Mononuclear cell (primary cell): Measurements from ENCODE around the gene GHDC. TPM values are rescaled to one million over a fixed set of nuclear protein-coding genes. Genes with fewer than 3 reads are reported as not detected.
"Not testable (repeated sequence)": the region's sequence is repeated elsewhere in the genome, so short reads cannot be mapped to it uniquely, and the experiment has no call there.

Experiments used
- H3K27me3 ChIP-seq: 2 replicates; pipeline ENCODE4 v1.6.0; 2011; ENCODE audit warnings: low read length, control low read depth; ENCODE audit not compliant: insufficient read depth
- H3K4me1 ChIP-seq: 2 replicates; pipeline ENCODE4 v1.5.1; 2011; ENCODE audit warnings: mild to moderate bottlenecking, low read length, control low read depth; ENCODE audit not compliant: insufficient read depth
- H3K4me3 ChIP-seq: 2 replicates; pipeline ENCODE4 v1.5.1; 2011; ENCODE audit warnings: mild to moderate bottlenecking, low read length, moderate library complexity
- H3K9me3 ChIP-seq: 2 replicates; pipeline ENCODE4 v1.5.1; 2011; ENCODE audit warnings: low read depth, mild to moderate bottlenecking, control low read depth, low read length
- total RNA-seq: library from RNA; depleted of rRNA; stranded (reverse); fragments of >200 nt; gene quantifications from one replicate; pipeline ENCODE4 v1.2.3, GENCODE V29; 2012

GHDC gene, protein sequence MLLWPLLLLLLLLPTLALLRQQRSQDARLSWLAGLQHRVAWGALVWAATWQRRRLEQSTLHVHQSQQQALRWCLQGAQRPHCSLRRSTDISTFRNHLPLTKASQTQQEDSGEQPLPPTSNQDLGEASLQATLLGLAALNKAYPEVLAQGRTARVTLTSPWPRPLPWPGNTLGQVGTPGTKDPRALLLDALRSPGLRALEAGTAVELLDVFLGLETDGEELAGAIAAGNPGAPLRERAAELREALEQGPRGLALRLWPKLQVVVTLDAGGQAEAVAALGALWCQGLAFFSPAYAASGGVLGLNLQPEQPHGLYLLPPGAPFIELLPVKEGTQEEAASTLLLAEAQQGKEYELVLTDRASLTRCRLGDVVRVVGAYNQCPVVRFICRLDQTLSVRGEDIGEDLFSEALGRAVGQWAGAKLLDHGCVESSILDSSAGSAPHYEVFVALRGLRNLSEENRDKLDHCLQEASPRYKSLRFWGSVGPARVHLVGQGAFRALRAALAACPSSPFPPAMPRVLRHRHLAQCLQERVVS
- 9.9 TPM for total RNA-seq

DNA sequence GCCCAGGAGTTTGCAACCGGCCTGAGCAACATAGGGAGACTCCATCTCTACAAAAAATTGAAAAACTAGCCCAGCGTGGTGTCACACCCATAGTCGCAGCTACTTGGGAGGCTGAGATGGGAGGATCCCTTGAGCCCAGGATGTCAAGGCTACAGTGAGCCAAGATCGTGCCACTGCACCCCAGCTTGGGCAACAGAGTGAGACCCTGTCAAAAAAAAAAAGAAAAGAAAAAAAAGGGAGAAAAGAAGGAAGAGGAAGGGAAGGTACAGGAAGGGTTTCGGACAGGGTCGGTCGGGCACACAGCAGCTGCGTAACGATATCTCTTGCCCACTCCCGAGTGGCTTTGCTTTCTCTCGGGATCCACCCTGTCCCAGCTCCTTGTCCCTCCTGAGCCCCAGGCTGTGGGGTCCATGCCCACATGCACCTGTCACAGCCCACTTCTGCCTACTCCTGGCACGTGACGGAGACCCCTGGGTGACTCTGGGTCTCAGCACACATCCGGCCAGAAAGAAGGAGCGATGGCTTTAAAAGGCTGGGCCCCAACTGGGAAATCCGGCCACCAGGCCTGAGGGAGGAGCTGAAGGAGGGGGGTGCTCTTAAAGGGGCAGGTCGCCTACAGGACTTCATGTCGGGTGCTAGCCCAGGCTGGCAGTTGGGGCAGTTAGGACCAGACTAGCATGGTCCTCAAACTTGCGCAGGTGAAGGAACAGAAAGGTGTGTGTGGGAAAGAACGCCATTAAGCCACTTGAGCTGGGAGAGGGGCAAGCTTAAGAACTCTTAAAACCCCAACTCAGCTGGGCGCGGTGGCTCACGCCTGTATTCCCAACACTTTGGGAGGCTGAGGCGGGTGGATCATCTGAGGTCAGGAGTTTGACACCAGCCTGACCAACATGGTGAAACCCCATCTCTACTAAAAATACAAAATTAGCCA is at the start of gene GHDC:
GHDC (minus strand) TSS at position 526 of the 931 bp plus-strand sequence. CDS start 913 bp downstream, outside the sequence.
- peaks cover 37% of the 10 kb centered on the region for H3K4me1 ChIP-seq
- peak within 1 kb of the TSS; percentile 90 for H3K4me3 ChIP-seq
- no peaks in the 10 kb centered on the region for H3K27me3 ChIP-seq

DNA sequence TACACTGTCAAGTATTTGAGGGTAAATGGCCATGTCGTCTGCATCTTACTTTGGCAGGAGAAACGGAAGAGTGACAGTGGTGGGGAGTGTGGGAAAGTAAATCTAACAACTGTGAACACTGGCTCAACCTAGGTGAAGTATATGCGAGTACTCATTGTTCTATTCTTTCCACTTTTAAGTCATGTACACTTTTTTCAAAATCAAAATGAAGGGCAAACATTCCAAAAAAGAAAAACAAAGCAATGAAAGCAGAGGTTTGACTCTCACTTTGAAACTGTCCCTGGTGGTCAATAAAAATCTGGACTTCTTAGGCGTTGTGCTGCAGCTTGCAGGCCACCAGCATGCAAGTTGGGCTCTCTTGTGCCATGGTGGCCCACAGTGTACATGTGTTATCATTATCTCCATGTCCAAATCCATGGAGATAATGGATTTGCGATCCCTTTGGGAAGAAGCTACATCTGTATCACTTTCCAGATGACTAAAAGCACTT is 49.2 kb upstream of the GHDC start:
- Histone ChIP-seq H3K27me3 (no peaks in the 10 kb centered on the region), H3K4me1 (peaks cover 30% of the 10 kb centered on the region), H3K9me3 (no peaks in the 10 kb centered on the region), H3K4me3 (no peak overlapping the region)

More for the DNA sequence above, at the start of gene GHDC:
- no peaks in the 10 kb centered on the region for H3K9me3 ChIP-seq

DNA sequence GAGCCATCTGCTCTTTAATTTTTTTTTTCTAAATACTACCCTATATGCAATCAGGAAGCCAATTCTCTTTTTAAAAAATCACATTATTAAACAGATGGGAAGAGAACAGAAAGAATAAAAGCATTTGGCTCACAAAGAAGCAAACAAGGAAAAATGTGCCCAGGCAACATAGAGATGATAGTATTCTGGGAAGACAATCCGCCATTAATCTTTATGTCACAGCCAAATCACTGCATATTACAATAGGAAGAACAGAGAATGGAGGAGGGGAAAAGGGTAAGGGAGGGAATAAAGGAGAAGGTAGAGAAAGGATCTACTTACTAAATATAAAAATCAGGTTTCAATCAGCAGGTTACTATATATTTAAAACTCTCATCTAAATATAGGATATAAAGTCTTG is 47.6 kb upstream of the GHDC start:
- Histone ChIP-seq H3K9me3 (no peaks in the 10 kb centered on the region), H3K27me3 (no peaks in the 10 kb centered on the region), H3K4me3 (no peak overlapping the region), H3K4me1 (peaks cover 13% of the 10 kb centered on the region)

DNA sequence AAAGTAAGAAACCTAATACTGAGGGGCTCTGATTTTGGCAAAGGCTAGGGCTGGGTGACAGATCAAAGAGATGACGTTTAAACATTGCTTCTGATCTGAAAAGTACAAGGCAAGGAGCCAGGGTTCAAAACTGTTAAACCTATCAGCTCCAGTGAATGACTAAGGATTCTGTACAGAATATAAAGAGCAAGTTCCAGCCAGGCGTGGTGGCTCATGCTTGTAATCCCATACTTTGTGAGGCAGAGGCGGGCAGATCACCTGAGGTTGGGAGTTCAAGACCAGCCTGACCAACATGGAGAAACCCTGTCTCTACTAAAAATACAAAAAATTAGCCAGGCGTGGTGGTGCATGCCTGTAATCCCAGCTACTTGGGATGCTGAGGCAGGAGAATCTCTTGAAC is 46.6 kb upstream of the GHDC start:
- not testable (repeated sequence) for H3K4me1 ChIP-seq, H3K9me3 ChIP-seq, H3K27me3 ChIP-seq, H3K4me3 ChIP-seq

DNA sequence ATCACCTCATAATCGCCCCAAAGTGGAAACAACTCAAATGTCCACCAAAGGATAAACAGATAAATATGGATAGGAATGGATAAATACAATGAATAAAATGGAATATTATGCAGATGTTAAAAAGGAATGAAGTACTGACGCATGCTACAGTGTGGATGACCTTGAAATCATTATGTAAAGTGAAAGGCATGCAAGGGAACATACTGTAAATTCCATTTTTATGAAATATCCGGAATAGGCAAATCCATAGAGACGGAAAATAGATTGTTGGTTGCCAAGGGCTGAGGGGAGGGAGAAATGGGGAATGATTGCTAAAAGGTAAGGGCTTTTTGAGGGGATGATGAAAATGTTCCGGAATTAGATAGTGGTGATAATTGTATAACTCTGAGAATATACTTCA is 45.9 kb upstream of the GHDC start:
- Histone ChIP-seq H3K27me3 (no peaks in the 10 kb centered on the region), H3K9me3 (no peaks in the 10 kb centered on the region), H3K4me3 (no peak overlapping the region), H3K4me1 (peaks cover 7% of the 10 kb centered on the region)

DNA sequence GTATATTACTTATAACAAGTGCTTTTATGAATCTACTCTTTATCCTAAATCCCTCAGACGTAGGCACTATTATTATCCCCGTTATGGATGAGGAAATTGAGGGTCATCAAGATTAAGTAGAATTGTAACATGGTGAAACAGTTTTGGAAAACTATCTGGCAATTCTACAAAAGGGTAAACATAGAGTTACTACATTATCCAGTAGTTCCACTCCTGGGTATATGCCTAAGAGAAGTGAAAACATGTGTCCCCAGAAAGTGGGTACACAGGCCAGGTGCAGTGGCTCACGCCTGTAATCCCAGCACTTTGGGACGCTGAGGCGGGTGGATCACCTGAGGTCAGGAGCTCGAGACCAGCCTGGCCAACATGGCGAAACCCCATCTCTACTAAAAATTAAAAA is 45.3 kb upstream of the GHDC start:
- not testable (repeated sequence) for H3K4me3 ChIP-seq, H3K4me1 ChIP-seq, H3K9me3 ChIP-seq, H3K27me3 ChIP-seq

DNA sequence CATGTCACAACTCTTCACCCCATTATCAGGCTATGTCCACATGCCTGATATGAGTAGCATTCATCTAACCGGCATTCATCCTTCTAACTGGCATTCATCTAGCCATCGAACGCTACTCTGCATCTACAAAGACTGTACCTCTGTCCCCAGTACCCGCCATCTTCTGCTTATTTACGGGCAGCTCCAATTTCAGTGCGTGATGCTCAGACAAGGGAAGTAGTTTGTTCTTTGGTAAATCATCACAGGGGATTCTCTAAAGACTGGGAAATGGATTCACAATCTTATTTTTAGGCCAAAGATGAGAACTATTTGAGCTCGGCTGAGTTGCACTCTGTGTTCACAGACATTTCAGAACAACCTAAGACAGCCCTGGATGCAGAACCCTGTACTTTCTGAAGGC is 42.5 kb upstream of the GHDC start:
- Histone ChIP-seq H3K4me3 (no peak overlapping the region), H3K9me3 (no peaks in the 10 kb centered on the region), H3K4me1 (no peaks in the 10 kb centered on the region), H3K27me3 (no peaks in the 10 kb centered on the region)

DNA sequence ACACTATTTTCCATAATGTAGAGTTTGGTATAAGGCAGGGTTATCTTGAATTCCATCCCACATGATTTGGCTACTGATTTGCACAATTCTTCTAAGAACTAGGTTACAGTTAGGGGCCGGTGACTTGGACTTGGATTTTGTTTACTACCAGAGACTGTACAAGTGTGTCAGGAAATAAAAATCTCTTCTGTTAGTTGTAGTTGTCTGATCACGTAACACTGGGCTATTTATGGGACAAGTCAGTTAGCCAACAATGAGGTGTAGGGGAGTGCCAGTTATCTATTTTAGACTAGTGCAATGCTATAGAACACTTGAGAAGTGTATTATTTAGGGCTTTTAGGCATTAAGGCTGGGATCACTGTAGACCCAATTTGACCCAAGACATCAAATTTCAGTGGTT is 39.7 kb upstream of the GHDC start:
- no peaks in the 10 kb centered on the region for H3K27me3 ChIP-seq
- H3K4me1 ChIP-seq: no peaks in the 10 kb centered on the region
- no peak overlapping the region for H3K4me3 ChIP-seq
- no peaks in the 10 kb centered on the region for H3K9me3 ChIP-seq

DNA sequence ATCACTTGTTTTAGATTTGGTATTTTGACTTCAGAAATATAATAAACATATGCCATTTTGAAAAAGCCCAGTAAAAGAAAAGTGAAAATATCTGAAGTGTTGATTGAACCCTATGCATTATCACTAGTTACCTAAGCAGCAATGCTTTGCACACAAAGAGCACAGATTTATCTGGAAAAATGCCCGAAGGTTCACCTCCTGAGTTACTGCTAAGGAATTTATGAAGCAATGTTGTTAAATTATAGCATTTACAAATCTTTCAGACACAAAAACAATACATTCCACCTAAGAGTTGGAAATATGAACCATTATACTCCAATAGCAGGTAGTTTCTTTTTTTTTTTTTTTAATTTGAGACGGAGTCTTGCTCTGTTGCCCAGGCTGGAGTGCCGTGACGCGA is 38.9 kb upstream of the GHDC start:
- no peaks in the 10 kb centered on the region for H3K4me1 ChIP-seq
- no peaks in the 10 kb centered on the region for H3K9me3 ChIP-seq
- H3K4me3 ChIP-seq: no peak overlapping the region
- H3K27me3 ChIP-seq: no peaks in the 10 kb centered on the region

DNA sequence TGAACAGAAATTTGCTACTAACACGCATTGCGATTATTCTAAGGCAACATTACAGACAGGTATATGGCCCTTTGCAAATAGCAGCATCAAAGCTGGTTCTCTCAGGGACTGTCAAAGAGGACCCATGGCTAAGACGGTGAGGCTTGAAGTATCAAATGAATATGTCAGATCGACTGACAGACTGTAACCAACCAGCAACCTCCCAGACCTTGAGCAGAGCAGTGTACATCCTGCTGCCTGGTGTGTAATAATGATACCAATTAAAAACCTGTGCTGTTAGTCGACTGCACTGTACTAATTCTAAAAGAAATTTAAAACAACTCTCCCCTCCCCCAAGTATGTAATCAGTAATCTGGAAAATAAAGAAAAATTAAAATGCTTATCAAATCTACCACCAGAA is 35.9 kb upstream of the GHDC start:
- no peak overlapping the region for H3K4me3 ChIP-seq

DNA sequence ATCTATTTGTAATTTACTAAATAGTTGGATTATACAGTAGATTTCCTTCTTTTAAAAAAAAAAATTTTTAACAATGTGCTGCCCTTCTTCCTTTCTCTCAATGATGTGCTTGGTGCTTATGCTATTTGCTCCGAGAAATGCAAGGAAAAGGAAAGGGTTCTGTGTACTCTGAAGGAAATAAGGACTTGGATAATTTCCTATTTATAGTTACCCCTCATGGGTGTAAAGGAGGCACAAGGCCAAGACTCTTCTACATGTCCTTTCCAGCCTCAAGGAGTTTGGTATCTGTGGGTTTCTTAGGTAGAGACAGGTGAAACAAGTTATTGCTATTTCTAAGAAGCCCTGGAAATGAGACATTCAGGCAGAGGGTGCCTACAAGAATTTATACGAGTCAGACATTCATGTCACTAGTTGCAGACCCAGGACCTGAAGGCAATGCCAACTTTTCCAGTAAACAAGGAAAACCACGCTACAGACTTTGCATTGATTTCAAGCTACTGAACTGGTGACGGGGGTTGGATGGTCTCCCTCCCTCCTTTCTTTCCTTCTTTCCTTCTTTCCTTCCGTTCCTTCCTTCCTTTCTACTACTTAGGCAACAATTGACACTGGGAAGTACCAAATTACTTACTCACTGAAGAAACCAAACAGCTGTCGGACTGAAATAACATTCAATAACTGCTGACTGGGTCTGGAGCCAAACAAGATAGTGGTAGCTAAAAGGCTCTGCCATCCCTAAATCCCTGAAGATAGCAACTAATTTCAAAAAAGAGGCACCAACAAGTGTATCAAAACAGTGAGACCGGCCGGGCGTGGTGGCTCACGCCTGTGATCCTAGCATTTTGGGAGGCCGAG is 33.8 kb upstream of the GHDC start:
- peaks cover 14% of the 10 kb centered on the region for H3K4me1 ChIP-seq
- no peaks in the 10 kb centered on the region for H3K27me3 ChIP-seq
- no peaks in the 10 kb centered on the region for H3K9me3 ChIP-seq
- H3K4me3 ChIP-seq: no peak overlapping the region

More for the DNA sequence above, 35.9 kb upstream of the GHDC start:
- no peaks in the 10 kb centered on the region for H3K27me3 ChIP-seq
- no peaks in the 10 kb centered on the region for H3K9me3 ChIP-seq
- H3K4me1 ChIP-seq: peaks cover 12% of the 10 kb centered on the region

DNA sequence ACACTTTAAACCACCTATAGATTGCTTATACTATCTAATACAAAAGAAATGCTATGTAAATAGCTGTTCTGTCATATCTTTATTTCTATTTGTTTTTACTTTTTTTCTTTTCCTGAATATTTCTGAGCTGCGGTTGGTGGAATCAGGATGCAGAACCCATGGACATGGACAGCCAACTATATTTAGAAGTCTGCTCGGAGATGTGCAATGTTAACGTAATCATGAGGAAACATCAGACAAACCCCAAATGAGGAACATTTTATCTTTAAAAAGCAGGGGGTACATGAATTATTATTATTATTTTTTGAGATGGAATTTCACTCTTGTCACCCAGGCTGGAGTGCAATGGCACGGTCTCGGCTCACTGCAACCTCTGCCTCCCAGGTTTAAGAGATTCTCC is 31.4 kb upstream of the GHDC start:
- H3K4me1 ChIP-seq: peaks cover 17% of the 10 kb centered on the region
- no peaks in the 10 kb centered on the region for H3K9me3 ChIP-seq
- no peaks in the 10 kb centered on the region for H3K27me3 ChIP-seq
- H3K4me3 ChIP-seq: no peak overlapping the region

DNA sequence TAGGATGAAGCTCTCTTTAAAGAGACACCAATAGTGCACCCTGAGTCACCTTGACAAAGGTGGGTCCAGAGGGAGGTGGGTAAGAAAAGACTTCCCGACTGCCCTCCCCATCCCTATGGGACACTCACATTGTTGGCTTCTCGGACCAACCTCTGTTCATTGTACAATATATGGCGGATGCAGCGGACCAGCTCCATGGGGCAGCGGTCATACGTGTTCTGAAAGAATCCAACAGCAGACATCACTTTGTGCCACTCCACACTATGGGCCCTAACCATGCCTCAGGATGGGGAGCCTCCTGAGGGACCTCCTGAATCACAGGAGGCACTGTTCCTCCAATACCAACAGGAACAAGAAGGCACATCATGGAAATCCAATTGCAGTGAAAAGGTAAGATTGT is 30.4 kb upstream of the GHDC start:
- H3K4me3 ChIP-seq: no peak overlapping the region
- no peaks in the 10 kb centered on the region for H3K9me3 ChIP-seq
- H3K4me1 ChIP-seq: peaks cover 17% of the 10 kb centered on the region
- no peaks in the 10 kb centered on the region for H3K27me3 ChIP-seq

DNA sequence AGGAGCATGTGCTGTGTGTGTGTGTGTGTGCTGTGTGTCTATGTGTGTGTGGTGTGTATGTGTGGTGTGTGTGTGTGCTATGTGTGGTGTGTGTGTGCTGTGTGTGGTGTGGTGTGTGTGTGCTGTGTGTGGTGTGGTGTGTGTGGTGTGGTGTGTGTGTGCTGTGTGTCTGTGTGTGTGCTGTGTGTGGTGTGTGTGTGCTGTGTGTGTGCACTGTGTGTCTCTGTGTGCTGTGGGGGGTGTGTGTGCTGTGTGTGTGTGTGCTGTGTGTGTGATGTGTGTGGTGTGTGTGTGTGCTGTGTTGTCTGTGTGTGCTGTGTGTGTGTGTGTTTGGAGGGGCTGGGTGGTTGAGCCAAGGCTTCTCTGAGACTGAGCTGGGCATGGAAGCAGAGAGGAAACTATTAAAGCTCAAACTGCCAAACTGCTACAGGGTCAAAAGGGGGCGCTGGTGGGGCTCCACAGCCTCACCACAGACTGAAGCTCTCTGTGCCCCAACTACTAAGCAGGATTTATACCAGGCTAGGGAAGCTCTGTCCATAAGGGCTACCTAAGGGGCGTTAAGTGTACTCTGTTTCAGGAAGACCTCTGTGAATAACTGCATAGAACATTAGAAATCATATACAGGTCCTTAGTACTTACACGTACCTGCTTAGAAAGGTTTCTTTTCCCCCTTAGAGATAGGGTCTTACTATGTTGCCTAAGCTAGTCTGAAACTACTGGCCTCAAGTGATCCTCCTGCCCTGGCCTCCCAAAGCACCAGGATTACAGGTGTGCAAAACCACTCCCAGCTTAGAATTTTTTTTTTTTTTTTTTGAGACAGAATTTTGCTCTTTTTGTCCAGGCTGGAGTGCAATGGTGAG is 27.8 kb upstream of the GHDC start:
- Histone ChIP-seq H3K4me3 (no peak overlapping the region), H3K4me1 (peaks cover 17% of the 10 kb centered on the region), H3K9me3 (no peaks in the 10 kb centered on the region), H3K27me3 (no peaks in the 10 kb centered on the region)
